Stimulated activated CD4-positive, alpha-beta T cell treated with anti-CD3 and anti-CD28 coated beads, TNF-alpha, amount 100 ng/mL, for 48 hours (primary cell): ENCODE measurements around the gene CHDH.

Experiments
- DNase-seq, 3 donors: peaks; one replicate each; pipeline ENCODE4 v3.0.0-alpha.2; 2020; ENCODE audit warnings: low read depth in 3 of 3

Gene CHDH

GRCh38 chr3:53849916-53850315 lies 3.7 kb upstream of the CHDH start:
- no peak for DNase-seq

- no peak for DNase-seq
Measured at GRCh38 chr3:53846851-53847155, 584 bp upstream of the CHDH start.

- DNase-seq = no peak
Measured at GRCh38 chr3:53845881-53846133, 412 bp downstream of the CHDH start.

GRCh38 chr3:53845103-53845880 lies 927 bp downstream of the CHDH start:
- no peak for DNase-seq

GRCh38 chr3:53844262-53845102 lies 1.7 kb downstream of the CHDH start:
- no peak for DNase-seq

GRCh38 chr3:53843195-53844177 lies 2.7 kb downstream of the CHDH start:
- DNase-seq = no peak

- DNase-seq = no peak
Measured at GRCh38 chr3:53842436-53843194, 3.6 kb downstream of the CHDH start.

GRCh38 chr3:53841296-53841695 lies 4.9 kb downstream of the CHDH start:
- no peak for DNase-seq

DNA sequence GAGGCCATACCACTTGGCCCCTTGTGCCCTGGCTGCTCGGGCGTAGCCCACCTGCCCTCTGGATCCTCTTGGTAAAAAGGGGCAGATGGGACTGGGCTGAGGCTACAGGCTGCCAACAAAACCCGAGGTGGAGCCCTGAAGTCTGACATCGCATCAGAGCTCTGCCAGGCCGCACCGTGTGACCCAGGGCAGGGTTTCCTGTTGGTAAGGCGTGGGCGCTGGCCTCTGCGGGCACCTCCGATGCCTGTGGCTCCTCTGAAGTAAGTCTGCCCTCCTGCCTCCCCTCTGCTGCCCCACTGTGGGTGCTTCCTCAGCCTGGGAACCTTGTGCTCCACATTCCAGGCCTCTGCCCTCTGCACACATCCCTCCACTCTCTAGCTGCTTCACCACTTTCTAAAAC lies 8.9 kb downstream of the CHDH start:
- no peak for DNase-seq

DNA sequence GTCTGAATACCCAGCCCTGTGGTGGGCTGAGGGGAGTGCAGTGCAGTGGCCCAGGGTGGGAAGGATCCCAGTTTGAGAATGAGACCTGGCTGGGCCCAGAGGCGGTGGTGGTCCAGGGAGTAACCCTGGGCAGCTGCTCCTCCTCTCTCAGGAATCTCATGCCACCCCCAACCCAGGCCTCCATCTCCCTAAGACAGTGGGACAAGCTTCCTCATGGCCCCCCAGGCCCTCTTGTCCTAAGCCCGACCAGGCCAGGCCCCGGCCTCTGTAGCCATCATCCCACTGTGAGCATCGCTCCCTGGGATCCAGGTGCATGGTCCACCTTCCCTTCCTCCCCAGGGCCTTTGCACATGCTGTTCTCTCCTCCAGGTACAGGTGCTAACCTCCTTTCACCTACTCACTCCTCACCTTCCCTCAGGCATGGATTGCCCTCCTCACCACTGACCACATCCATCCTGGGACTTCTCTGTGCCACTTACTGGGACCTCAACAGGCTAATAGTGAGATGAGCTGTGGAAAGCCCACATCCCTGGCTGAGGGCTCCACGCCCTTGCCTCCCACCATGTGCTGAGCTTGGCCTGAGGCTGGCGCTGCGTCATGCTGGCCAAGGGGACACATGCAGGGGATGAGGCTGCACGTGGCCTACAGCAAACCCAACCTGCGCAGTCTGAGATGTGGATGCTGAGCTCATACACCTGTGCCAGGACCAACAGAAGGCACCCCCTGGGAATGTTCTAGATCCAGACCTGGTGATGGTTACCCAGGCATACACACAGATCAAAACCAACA lies 9.9 kb downstream of the CHDH start:
- DNase-seq = no peak

GRCh38 chr3:53835257-53835656 lies 11.0 kb downstream of the CHDH start:
- no peak for DNase-seq

DNA sequence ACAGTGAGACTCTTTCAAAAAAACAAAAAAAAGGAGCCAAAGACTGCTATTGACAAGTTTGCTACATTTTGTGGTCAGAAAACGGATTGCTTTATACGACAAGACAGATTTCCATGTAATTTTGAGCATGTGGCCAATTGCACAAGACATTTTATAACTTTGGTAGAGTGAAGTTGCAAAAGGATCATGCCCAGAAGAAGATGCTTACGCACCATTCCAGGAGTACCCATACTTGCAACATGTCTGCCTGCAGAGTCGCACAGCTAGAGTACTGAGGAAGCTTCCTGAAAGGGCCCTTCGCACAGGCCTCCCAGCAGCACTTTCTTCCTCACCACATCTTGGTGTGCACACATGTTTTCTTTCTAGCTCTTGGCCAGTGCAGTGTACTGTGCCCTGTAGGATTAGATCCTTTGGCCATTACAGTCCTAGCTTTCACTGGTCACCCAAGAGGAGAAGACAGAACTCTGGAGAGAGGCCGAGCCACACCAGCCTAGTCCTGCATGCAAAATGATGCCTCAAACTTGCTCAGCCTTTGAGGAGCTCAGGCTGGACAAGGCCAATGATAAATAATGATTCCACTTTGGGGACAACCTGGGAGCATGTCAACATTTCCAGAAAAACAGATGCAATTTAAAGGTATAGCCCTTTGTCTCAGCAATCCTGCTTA lies 11.7 kb downstream of the CHDH start:
- no peak for DNase-seq

DNA sequence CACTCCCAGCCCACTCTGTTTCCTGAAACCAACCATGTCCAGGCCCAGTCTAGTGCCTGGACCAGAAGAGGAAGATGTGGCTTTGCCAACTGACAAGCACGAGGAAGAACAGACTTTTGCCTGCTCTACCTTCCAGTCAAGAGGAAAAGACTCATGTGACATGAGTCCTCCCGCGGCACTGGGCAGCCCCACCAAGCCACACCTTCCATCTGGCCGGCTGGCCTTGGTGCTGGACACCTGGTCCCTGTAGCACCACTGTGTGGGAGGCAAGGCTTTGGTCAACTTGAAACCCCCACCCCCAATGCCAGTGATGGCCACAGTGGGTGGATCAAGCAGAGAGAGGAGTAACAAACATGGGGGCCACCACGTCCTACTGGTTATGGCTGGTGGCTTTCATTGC lies 12.5 kb downstream of the CHDH start:
- no peak for DNase-seq

DNA sequence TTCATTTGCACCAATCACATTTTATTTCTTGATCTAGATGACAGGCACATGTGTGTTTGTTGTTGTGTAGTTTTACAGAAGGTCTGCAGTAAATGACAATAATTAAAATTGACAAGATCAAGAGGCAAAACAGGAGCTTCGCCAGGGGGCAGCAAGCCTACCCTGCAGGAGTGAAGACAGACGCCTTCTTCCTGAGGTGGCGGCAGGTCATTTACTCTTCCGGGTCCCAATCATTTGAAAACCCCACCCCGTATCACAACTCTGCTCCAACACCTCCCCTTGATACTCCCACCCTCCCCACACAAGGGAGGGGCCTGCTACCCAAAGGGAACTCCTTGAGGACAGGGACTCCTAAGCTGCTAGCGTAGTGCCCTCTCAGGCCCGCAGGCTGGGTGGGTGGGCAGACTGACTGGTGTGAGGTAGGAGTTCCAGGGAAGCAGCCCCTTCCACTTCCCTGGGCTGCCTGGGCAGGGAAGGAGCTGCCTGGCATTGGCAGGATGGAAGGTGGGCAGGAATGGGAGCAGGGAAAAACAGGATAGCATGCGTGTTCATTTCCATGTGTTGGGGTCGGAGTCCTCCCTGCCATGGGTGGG lies 13.1 kb downstream of the CHDH start:
- no peak for DNase-seq

GRCh38 chr3:53830944-53831343 lies 15.3 kb downstream of the CHDH start:
- no peak for DNase-seq

DNA sequence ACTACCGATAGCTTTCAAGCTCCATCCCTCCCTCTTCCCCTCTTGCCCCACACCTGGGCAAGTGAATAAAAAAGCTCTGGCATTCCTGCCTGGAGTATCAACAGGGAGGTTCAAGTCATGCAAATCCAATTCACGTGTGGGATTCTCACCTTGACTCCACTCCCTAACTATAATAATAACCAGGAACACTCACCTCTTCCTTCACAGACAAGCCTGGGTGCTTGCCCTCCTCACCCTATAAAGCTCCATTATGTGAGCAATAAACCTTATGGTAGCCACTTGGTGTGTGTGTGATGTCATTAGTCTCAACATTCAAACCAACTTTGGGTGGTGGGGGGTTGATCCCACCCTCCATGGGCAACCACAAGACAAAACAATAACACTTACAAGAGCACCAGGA lies 16.6 kb downstream of the CHDH start:
- DNase-seq = no peak

DNA sequence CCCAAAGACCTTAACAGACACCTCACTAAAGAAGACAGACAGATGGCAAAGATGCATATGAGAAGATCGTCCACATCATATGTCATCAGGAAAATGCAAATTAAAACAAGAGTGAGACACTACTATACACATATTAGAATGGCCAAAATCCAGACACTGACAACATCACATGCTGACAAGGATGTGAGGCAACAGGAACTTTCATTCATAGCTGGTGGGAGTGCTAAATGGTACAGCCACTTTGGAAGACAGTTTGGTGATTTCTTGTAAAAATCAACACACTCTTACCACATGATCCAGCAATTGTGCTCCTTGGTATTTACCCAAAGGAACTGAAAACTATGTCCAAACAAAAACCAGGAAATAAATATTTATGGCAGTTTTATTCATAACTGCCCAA lies 17.6 kb downstream of the CHDH start:
- no peak for DNase-seq

- DNase-seq = no peak
Measured at GRCh38 chr3:53826048-53826447, 20.2 kb downstream of the CHDH start.

GRCh38 chr3:53824795-53825194 lies 21.4 kb downstream of the CHDH start:
- no peak for DNase-seq
